ENCODE data around the gene TDRD15. TPM values are rescaled to one million over a fixed set of nuclear protein-coding genes. Genes with fewer than 3 reads are reported as not detected.
"Not testable (repeated sequence)": the region's sequence is repeated elsewhere in the genome, so short reads cannot be mapped to it uniquely, and the experiment has no call there.

The TDRD15 gene
- total RNA-seq (2014; rRNA removed; shearing (Covaris generic)), result not detected in 2 replicates

- no peak for DNase-seq (ENCODE audit: low spot score)
Measured at GRCh38 chr2:21123473-21124393, at the start of gene TDRD15. Gene TDRD15 (plus strand): TSS chr2:21123968. CDS start chr2:21137468, 13,500 bp downstream.

DNA sequence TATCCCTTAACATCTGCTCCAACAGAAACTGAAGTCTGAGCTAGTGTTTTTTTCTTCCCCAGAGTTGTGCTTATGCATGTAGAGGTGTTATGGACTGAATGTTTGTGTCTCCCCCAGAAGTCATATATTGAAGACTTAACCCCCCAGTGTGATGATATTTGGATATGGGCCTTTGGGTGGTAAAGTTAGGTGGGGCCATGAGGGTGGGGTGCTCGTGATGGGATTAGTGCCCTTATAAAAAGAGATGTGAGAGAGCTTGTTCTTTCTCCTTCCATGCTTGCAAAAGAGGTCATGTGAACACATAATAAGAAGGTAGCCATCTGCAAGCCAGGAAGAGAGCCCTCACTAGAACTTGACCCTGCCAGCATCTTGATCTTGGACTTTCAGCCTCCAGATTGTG, 45.5 kb upstream of the TDRD15 start:
- no peak for DNase-seq (ENCODE audit: low spot score)

GRCh38 chr2:21083482-21083881, 40.3 kb upstream of the TDRD15 start:
- DNase-seq (ENCODE audit: low spot score), result no peak

DNA sequence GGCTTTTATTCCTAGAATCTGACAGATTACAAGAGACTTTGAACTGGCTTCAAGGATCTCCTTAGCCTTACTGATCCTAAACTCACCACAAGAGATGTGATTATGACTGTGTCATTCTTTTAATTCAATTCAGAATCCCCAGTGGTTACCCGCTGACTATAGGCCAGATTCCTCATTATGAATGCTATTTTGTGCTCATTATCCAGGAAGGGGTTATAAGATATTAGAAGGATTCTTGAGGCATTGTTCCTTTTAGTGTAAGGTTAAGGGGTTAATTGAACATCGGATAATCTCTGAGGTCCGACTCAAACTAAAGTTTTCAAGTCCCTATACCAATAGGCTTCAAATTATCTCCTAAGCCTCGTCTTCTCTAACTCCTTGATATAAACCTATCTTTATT, 39.4 kb upstream of the TDRD15 start:
- no peak for DNase-seq (ENCODE audit: low spot score)

GRCh38 chr2:21092308-21092869, 31.4 kb upstream of the TDRD15 start:
- DNase-seq (ENCODE audit: low spot score), result no peak

GRCh38 chr2:21095178-21095577, 28.6 kb upstream of the TDRD15 start:
- DNase-seq (ENCODE audit: low spot score), result no peak

DNA sequence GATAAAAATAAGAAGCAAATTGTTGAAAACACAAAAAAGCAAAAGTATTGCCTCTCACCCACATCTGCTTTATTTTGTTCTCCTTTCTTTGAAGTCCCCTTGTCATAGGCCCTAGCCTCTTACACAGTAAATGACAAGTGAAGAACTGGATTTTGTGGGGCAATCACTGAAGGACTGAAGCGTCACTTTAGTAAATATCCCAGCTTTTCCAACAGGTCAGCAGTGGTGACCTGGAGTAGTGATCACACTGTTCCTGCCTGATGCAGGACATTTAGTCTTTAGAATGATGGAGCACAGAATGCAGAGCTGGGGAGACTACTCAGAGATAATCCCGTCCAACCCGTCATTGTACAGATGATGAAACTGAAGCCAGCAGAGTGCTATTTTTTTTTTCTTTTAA, 28.1 kb upstream of the TDRD15 start:
- DNase-seq (ENCODE audit: low spot score), result no peak

GRCh38 chr2:21096458-21096857, 27.3 kb upstream of the TDRD15 start:
- DNase-seq (ENCODE audit: low spot score), result no peak

DNA sequence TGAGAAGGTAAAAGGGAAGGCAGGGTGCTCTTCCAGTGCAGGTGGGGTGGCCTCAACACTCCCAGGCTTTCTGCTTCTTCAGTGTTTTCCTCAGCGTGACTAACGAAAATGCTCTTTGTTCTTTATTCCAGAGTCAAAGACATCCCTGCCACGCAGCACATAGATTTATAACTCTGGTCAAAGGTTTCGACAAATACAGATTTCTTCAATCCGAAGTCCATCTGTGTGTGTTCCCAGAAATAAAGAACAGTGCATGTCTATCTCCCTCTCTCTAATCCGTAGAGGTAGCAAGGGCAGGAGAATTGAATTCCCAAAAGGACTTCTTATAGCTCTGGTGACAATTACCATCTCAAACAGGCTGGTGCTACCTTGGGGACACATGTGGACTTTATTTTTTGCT, 26.4 kb upstream of the TDRD15 start:
- no peak for DNase-seq (ENCODE audit: low spot score)

DNA sequence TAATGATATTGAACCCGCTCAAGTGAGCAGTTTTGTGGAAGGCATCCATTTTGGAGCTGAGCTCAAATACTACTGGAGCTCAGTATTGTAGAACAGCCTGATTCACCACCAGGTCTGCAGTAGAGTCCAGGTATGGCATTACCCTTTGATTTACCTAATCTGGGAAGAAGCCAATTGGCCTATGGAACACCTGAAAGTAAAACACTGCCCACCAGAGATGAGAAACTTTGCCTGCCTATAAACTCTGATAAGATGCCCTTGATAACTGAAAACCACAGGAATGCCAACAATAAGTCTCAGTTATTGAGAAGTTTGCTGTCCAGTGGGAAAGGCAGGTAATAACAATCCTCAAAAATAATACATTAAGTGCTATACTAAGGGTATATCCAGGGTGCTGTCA, 25.5 kb upstream of the TDRD15 start:
- no peak for DNase-seq (ENCODE audit: low spot score)

DNA sequence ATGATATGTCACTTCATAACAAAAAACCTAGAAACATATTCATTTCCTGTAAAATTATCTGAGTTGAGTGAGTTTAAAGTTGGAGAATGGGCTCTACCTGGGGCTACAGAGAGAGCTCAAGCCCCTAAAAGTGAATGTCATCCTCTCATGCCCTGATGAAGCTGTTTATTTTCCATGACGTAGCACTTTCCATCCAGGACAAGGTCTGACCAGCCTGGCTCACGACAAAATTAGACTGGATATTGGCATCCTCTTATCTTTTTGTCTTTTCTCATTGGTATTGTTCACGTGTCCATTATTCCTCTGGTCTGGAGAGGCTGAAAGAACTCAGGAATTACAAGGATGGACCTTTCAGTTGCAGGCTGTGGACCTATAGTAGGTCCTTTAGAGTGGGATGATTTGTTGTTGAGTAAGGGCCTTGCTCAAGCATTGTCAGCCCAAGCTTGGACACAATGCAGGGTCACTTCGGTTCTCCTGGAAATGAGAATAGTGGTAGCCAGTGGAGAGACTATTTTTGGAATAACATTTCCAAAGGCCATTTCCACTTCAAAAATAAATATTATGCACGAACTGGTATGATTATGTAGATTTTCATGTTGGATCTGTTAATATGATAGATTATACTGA, 24.4 kb upstream of the TDRD15 start:
- DNase-seq (ENCODE audit: low spot score), result no peak

DNA sequence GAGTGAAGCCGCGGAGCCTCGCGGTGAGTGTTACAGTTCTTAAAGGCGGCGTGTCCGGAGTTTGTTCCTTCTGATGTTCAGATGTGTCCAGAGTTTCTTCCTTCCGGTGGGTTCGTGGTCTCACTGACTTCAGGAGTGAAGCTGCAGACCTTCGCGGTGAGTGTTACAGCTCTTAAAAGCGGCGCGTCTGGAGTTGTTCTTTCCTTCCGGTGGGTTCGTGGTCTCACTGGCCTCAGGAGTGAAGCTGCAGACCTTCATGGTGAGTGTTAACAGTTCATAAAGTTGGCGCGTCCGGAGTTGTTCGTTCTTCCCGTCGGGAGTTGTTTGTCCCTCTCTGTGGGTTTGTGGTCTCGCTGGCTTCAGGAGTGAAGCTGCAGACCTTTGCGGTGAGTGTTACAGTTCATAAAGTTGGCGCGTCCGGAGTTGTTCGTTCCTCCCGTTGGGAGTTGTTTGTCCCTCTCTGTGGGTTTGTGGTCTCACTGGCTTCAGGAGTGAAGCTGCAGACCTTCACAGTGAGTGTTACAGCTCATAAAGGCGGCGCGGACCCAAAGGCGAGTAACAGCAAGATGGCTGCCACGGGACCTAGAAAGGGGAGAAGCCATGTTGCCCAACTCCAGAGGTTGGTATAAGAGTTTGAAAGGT, 22.1 kb upstream of the TDRD15 start:
- DNase-seq (ENCODE audit: low spot score), result not testable (repeated sequence)

- no peak for DNase-seq (ENCODE audit: low spot score)
Measured at GRCh38 chr2:21102356-21102755, 21.4 kb upstream of the TDRD15 start.

GRCh38 chr2:21103274-21103891, 20.4 kb upstream of the TDRD15 start:
- DNase-seq (ENCODE audit: low spot score), result no peak

GRCh38 chr2:21104030-21104660, 19.6 kb upstream of the TDRD15 start:
- no peak for DNase-seq (ENCODE audit: low spot score)

- no peak for DNase-seq (ENCODE audit: low spot score)
Measured at GRCh38 chr2:21111012-21111411, 12.8 kb upstream of the TDRD15 start.

GRCh38 chr2:21117688-21118087, 6.1 kb upstream of the TDRD15 start:
- no peak for DNase-seq (ENCODE audit: low spot score)

DNA sequence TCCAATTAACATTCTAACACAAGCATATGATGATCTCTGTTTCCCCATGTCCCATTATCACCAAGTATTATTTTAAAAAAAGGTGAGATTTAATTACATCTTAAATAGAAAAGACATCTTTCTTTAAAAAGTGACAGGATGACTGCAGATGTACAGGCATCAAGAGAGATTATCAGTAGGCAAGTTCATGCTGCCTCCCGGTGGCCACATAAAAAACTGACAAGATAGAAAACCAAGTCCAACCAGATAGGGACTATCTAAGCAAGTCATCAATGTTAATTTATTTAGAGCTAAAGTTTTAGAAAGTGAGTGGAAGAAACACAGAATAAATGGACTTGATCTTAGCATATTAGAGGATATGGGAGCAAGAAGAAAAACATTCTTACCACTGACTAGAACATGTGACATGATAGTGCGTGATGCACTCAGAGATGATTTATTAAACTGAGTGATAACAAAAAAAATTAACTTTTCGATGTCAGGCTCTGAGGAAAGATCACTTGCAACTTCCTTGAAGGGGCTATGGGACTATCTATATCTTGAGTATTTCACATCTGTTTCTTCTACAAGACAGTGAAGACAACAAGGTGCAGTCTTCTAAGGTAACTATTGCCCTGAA, 5.4 kb upstream of the TDRD15 start:
- peak; percentile 52 for DNase-seq (ENCODE audit: low spot score)

DNA sequence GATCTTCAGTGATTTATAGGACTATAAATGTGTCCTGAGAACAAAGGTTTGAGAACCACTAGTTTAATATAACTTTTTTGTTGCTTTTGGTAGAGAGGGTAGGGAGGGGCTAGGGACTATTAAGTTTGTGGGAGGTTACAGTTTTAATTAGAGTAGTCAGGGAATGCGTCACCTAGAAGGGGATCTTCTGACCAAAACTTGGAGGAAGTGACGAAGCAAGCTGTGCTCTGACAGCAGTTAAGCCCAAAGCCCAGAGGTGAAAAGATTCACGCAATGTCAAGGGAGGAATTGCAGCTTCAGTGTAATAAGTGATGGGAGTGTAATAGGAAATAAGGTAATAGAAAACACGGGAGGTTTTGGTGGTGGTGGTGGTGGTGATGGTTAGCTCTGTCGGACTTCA, 8.1 kb downstream of the TDRD15 start:
- no peak for DNase-seq (ENCODE audit: low spot score)

GRCh38 chr2:21135585-21135984, 11.8 kb downstream of the TDRD15 start:
- DNase-seq (ENCODE audit: low spot score), result no peak

- DNase-seq (ENCODE audit: low spot score), result no peak
Measured at GRCh38 chr2:21142149-21142548, 18.4 kb downstream of the TDRD15 start.

Data from HT-29 (cell line).